HepG2 (cell line): ENCODE data around the gene DSCAML1. TPM values are rescaled to one million over a fixed set of nuclear protein-coding genes. Genes with fewer than 3 reads are reported as not detected.
"Not testable (repeated sequence)": the region's sequence is repeated elsewhere in the genome, so short reads cannot be mapped to it uniquely, and the experiment has no call there.

ENCODE experiments used
- ATAC-seq: fragments of 200-7000 bp; cut with Tn5 transposase; 3 replicates; pipeline ENCODE4 v1.9.1; 2020; ENCODE audit warnings: mild to moderate bottlenecking, moderate library complexity
- BruUV-seq: library from RNA; stranded (reverse); fragments of 400-500 nt; replicated peaks from 2 replicates; lab custom pipeline; 2021; lab: Mats Ljungman, UMichigan
- CTCF ChIA-PET: fragments of 300-600 bp; formaldehyde crosslinking; extraction: SDS; loops from one replicate; lab custom pipeline; 2021; ENCODE audit warnings: low total read pairs, inconsistent platforms, low intra/inter-chr PET ratio; lab: Yijun Ruan, JAX
- POLR2A ChIA-PET: fragments of 350-600 bp; sonication (Branson Sonifier 250); formaldehyde crosslinking; loops from one replicate; lab custom pipeline; 2020; ENCODE audit warnings: antibody characterized with exemption, inconsistent platforms; lab: Yijun Ruan, JAX
- DNase-seq: peaks from one replicate; pipeline ENCODE4 v3.0.0-alpha.2; 2015; ENCODE audit warnings: low spot score
- FAIRE-seq: peaks from 3 replicates; lab custom pipeline; 2011; peaks lifted over from hg19 to GRCh38; lab: Jason Lieb, UNC
- H2AFZ ChIP-seq: one replicate; pipeline ENCODE4 v1.6.1; 2011; ENCODE audit warnings: low read length, inconsistent platforms
- H3K27ac ChIP-seq: fragments of 300-600 bp; 3 replicates; pipeline ENCODE4 v1.8.0; 2011; ENCODE audit warnings: mixed run types, mild to moderate bottlenecking, mixed read lengths, low read length, inconsistent platforms; ENCODE audit not compliant: insufficient read depth; ENCODE audit errors: extremely low read length
- H3K27me3 ChIP-seq, 2 experiments: fragments of 200-600 bp in 1 of 2; 2 replicates in 1 of 2; 3 replicates in 1 of 2; pipeline versions ENCODE4 v1.6.0 to v1.8.0; 2011; ENCODE audit warnings: low read length in 2 of 2, mild to moderate bottlenecking in 2 of 2, moderate library complexity in 2 of 2, inconsistent platforms in 1 of 2; ENCODE audit not compliant: insufficient read depth in 2 of 2, control insufficient read depth in 1 of 2
- H3K36me3 ChIP-seq, 2 experiments: fragments of 200-600 bp in 1 of 2; replicated peaks in 1 of 2; 2 replicates in 1 of 2; 3 replicates in 1 of 2; pipeline versions ENCODE4 v1.5.1 to v1.8.0; 2011; ENCODE audit warnings: low read length in 2 of 2, inconsistent platforms in 1 of 2; ENCODE audit not compliant: insufficient read depth in 2 of 2, control insufficient read depth in 1 of 2
- H3K4me1 ChIP-seq: 2 replicates; pipeline ENCODE4 v1.5.1; 2012; ENCODE audit warnings: low read length, inconsistent platforms; ENCODE audit not compliant: insufficient read depth
- H3K4me2 ChIP-seq: 2 replicates; pipeline ENCODE4 v1.6.0; 2011; ENCODE audit warnings: low read depth, low read length, inconsistent platforms
- H3K4me3 ChIP-seq, 3 experiments: fragments of 200-600 bp in 1 of 3; sonication (generic), shearing (Covaris generic) in 1 of 3; replicated peaks in 1 of 3; 2 replicates each; pipeline ENCODE4 v1.5.1; 2011 to 2016; ENCODE audit warnings: low read length in 3 of 3, inconsistent platforms in 2 of 3, low read depth in 2 of 3, mild to moderate bottlenecking in 2 of 3, control low read depth in 1 of 3, mixed read lengths in 1 of 3; ENCODE audit not compliant: insufficient read depth in 1 of 3
- H3K79me2 ChIP-seq: one replicate; pipeline ENCODE4 v1.6.1; 2011; ENCODE audit warnings: low read length, inconsistent platforms; ENCODE audit not compliant: insufficient read depth
- H3K9ac ChIP-seq: 2 replicates; pipeline ENCODE4 v1.6.0; 2011; ENCODE audit warnings: mild to moderate bottlenecking, low read depth, low read length, inconsistent platforms; ENCODE audit not compliant: insufficient read depth
- H3K9me3 ChIP-seq: 2 replicates; pipeline ENCODE4 v1.5.1; 2012; ENCODE audit warnings: mild to moderate bottlenecking, low read length
- H4K20me1 ChIP-seq: 2 replicates; pipeline ENCODE4 v1.6.0; 2011; ENCODE audit warnings: inconsistent platforms, mild to moderate bottlenecking, low read length, moderate library complexity; ENCODE audit not compliant: insufficient read depth
- ATRX ChIP-seq: sonication (generic); formaldehyde crosslinking; IDR thresholded peaks from 2 replicates; pipeline ENCODE4 v1.4.0; 2020; ENCODE audit warnings: missing genetic modification reagents, borderline replicate concordance
- MEIS1 ChIP-seq: sonication (generic); formaldehyde crosslinking; IDR thresholded peaks from 2 replicates; pipeline ENCODE4 v1.9.0; 2021; ENCODE audit warnings: mild to moderate bottlenecking, missing genetic modification reagents, moderate library complexity, borderline replicate concordance
- SNAPC4 ChIP-seq: sonication (generic); formaldehyde crosslinking; IDR thresholded peaks from 2 replicates; pipeline ENCODE4 v1.4.0; 2020; ENCODE audit warnings: mild to moderate bottlenecking, missing genetic modification reagents
- ZNF326 ChIP-seq: sonication (generic); formaldehyde crosslinking; IDR thresholded peaks from 2 replicates; pipeline ENCODE4 v1.4.0; 2020; ENCODE audit warnings: missing genetic modification reagents, borderline replicate concordance
- ZNF460 ChIP-seq: sonication (generic); formaldehyde crosslinking; IDR thresholded peaks from 2 replicates; pipeline ENCODE4 v1.5.1; 2020; ENCODE audit warnings: missing genetic modification reagents, mild to moderate bottlenecking, borderline replicate concordance
- ZNF780A ChIP-seq: sonication (generic); formaldehyde crosslinking; IDR thresholded peaks from 2 replicates; pipeline ENCODE4 v1.8.0; 2022; ENCODE audit warnings: mild to moderate bottlenecking, missing genetic modification reagents, moderate library complexity
- WGBS: methylation state at CpG from one replicate; pipeline ENCODE4 v1.1.6; 2017; ENCODE audit warnings: low lambda C conversion rate; 5-methylcytosine and 5-hydroxymethylcytosine counted together
- in situ Hi-C: cut with HindIII; loops from 2 replicates; pipeline ENCODE4 v1.10.0; 2017; ENCODE audit warnings: low pct_unique_long_range_greater_than_20kb; ENCODE audit not compliant: extremely low pct_ligation_motif_present
- intact Hi-C: fragments of 100-400 bp; cut with micrococcal nuclease; formaldehyde crosslinking; loops from one replicate; pipeline ENCODE4 v1.10.0; 2022; ENCODE audit not compliant: unreplicated experiment
- polyA plus RNA-seq, 8 experiments: library from polyadenylated mRNA; depleted of rRNA in 3 of 8; stranded (reverse) in 7 of 8; unstranded in 1 of 8; fragments of >200 nt; fragmentation: Illumina TruSeq in 4 of 8; extraction: Trizol in 4 of 8; gene quantifications; 2 replicates each; pipeline versions ENCODE4 v1.2.1 to v1.2.3, GENCODE V29; 2011 to 2016; ENCODE audit warnings: low read depth in 4 of 8, missing spikeins in 1 of 8, mixed read lengths in 1 of 8; ENCODE audit not compliant: insufficient read depth in 1 of 8
- total RNA-seq, 5 experiments: library from RNA; depleted of rRNA; stranded (reverse); fragments of >200 nt; fragmentation: Illumina TruSeq; extraction: Trizol; gene quantifications; 2 replicates each; pipeline ENCODE4 v1.2.3, GENCODE V29; 2016; ENCODE audit warnings: low read depth in 1 of 5
- TF ChIP-seq, protein P1 (sequence below): sonication (generic); formaldehyde crosslinking; IDR thresholded peaks from 2 replicates; pipeline ENCODE4 v1.5.0; 2020; ENCODE audit warnings: missing genetic modification reagents

DSCAML1 gene
- total and polyA plus RNA-seq, 2 of the 13 experiments (the other 11 are each of a cell fraction or from before 2014, with no cell fraction given), result 0.29 to 0.40 TPM

DNA sequence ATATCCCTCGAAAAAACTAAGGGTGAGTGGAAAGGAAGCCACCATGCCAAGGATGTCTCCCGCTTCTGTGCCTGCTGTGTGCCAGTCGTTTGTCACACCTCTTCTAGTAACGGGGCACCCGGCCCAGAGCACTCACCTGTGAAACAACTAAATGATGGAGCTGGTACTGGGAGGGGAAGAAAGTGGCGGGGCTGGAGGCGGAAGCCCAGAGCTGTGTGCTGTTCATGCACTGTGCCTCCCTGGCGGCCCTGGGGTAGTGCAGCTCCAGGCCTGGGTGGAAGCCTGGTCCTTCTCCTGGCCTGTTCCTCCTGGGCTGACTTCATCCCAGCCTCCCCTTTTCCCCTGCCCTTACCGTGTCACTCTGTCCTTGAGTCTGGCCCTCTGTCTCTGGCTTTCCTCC, 339.2 kb downstream of the DSCAML1 start (continued):
- TF ChIP-seq, protein P1, sequence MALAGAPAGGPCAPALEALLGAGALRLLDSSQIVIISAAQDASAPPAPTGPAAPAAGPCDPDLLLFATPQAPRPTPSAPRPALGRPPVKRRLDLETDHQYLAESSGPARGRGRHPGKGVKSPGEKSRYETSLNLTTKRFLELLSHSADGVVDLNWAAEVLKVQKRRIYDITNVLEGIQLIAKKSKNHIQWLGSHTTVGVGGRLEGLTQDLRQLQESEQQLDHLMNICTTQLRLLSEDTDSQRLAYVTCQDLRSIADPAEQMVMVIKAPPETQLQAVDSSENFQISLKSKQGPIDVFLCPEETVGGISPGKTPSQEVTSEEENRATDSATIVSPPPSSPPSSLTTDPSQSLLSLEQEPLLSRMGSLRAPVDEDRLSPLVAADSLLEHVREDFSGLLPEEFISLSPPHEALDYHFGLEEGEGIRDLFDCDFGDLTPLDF (CRISPR knock-in tag), result no peak
- TF ChIP-seq ZNF326 (no peak), SNAPC4 (no peak), ZNF460 (CRISPR knock-in tag) (no peak), ATRX (CRISPR knock-in tag) (no peak)

- CTCF ChIA-PET, result no interaction called here
Observed at GRCh38 chr11:117457031-117457785, 339.8 kb downstream of the DSCAML1 start.

GRCh38 chr11:117456721-117457029, 340.3 kb downstream of the DSCAML1 start:
- H4K20me1 ChIP-seq, FAIRE-seq, H3K4me3 ChIP-seq, H3K79me2 ChIP-seq, intact Hi-C loops, CTCF ChIA-PET, H3K9me3 ChIP-seq, H2AFZ ChIP-seq, DNase-seq, POLR2A ChIA-PET, in situ Hi-C loops, H3K4me1 ChIP-seq, H3K36me3 ChIP-seq, BruUV-seq, ATAC-seq, H3K27ac ChIP-seq, H3K4me2 ChIP-seq, H3K9ac ChIP-seq: not testable (repeated sequence)
- WGBS, result 33% methylated on average over 8 of the region's 8 CpGs
- H3K27me3 ChIP-seq, result peaks cover 7 to 14% of the 10 kb centered on the region in 2 experiments; a peak in 4 of 5 replicates

More at GRCh38 chr11:117457031-117457785, 339.8 kb downstream of the DSCAML1 start:
- intact Hi-C loops, result no loop called here
- POLR2A ChIA-PET, result no interaction called here
- no peaks in the 10 kb centered on the region for H3K9me3 ChIP-seq
- no peak overlapping the region for H3K4me3 ChIP-seq
- ATAC-seq, result no peak
- H3K36me3 ChIP-seq, result no peaks in the 10 kb centered on the region
- H3K27ac ChIP-seq, result no peak overlapping the region
- H3K4me1 ChIP-seq, result no peaks in the 10 kb centered on the region
- WGBS, result 44% methylated on average over 13 of the region's 15 CpGs
- no peak for DNase-seq
- no peak overlapping the region for H3K4me2 ChIP-seq
- H3K79me2 ChIP-seq, result no peaks in the 10 kb centered on the region
- H2AFZ ChIP-seq, result no peak overlapping the region
- no peak for FAIRE-seq
- H4K20me1 ChIP-seq, result no peaks in the 10 kb centered on the region
- in situ Hi-C loops, result no loop called here
- H3K27me3 ChIP-seq, result peaks cover 8 to 14% of the 10 kb centered on the region in 2 experiments; a peak in 4 of 5 replicates
- BruUV-seq, result no TSS peak
- TF ChIP-seq ZNF780A (CRISPR knock-in tag), result no peak
- no peak for TF ChIP-seq MEIS1 (CRISPR knock-in tag)
- no peak overlapping the region for H3K9ac ChIP-seq
